ENCODE measurements around the gene IFT25.

DNA sequence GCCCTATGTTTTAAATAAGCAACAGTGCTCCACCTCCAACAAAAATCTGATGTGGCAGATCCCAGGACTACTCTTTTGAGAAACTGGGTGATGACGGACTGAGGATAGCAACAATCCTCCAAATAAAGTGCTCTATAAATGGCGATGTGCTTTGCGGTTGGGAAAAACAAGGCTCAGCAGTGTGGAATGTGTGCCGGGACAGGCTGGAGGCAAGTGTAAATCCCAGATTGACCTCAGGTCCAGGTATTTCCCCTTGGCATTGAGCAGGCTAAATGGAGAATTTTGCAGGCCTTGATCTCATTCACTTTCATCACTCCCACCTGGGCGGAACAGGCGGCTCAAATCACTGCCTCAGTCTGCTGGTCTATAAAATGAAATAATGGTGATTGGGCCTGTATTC, 35.7 kb upstream of the IFT25 start:
- no peak for TF ChIP-seq RAD21 (IDR thresholded peaks at IDR 0.05; ENCODE audit: low read depth)
- TF ChIP-seq REST (IDR thresholded peaks at IDR 0.05; ENCODE audit: low read depth) = no peak
- no peak for TF ChIP-seq EP300 (IDR thresholded peaks at IDR 0.05; ENCODE audit: borderline replicate concordance)
- no peak for TF ChIP-seq FOXM1 (IDR thresholded peaks at IDR 0.05; ENCODE audit: borderline replicate concordance, low read depth)
- TF ChIP-seq MAX (IDR thresholded peaks at IDR 0.05) = no peak
- no peak for TF ChIP-seq YY1 (IDR thresholded peaks at IDR 0.05; ENCODE audit: low read depth)
- no peak for TF ChIP-seq CEBPB (IDR thresholded peaks at IDR 0.05)
- TF ChIP-seq CREB1 (IDR thresholded peaks at IDR 0.05; ENCODE audit: low read depth) = no peak
- TF ChIP-seq USF1 (IDR thresholded peaks at IDR 0.05) = no peak
- no peak for TF ChIP-seq TEAD4 (IDR thresholded peaks at IDR 0.05)
- no peak for TF ChIP-seq TAF1 (IDR thresholded peaks at IDR 0.05; ENCODE audit: low read depth)
- TF ChIP-seq TCF12 (IDR thresholded peaks at IDR 0.05; ENCODE audit: low read depth) = no peak
- no peak for TF ChIP-seq EGR1 (IDR thresholded peaks at IDR 0.05)
